Measurements from ENCODE around the gene BBX. TPM values are rescaled to one million over a fixed set of nuclear protein-coding genes. Genes with fewer than 3 reads are reported as not detected.
A peak's percentile ranks its signal among the peaks of the same experiment; 100 is the strongest.

Gene BBX
- total RNA-seq, 1 donor from 2014 or later: 83.4 TPM

DNA sequence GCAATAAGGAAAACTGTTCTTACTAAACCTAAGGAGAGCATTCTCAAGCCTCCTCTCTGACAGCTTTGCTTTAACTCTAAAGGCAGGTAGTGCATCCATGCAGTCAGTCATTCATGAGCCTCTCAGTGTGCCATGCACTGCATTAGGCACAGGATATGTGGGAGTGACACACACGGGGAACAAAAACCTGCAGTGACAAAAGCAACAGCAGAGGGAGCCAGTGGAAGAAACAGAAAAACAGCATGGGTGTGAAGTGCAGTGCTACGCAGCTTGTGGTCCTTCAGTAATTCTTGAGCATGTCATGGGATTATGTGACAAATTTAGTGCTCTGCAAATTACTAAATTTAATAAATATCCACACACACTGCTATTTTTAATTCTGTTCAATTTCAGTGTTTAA is 230.7 kb downstream of the BBX start:
- DNase-seq: peak; percentile 44

DNA sequence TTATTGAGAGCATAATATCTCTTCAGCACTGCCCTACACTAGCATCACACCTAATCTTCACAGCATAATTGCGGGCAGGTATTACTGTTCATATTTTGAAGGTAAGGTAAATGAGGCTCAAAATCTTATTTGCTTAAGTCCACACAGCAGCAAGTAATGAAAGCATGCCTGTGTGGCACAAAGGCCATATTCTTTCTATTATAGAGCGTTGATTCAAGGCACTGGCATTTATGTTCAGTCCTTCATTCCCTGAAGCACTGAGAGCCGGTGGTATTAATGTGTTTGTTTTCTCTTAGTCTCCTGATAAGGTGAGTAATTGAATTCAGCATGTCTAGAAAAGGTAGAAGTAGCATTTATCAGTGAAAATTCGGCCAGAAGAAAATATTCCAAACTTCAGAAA is 231.2 kb downstream of the BBX start:
- DNase-seq: no peak

DNA sequence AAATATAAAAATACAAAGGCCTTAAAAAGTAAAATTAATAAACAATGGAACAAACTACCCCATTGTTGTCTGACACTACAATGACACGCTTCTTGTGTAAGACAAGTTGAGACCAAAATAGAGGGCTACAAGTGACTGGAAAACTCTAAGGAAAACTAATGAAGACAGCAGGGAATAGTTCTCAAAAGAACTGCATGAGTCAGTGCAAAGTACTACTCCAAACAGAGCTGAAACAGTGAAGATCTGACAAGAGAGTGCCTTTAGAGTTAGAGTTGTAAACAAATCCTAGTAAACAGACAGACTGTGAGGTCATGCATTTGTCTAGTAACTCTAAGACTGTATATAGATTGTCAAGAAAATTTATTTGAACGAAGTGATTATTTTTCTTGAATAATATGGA is 233.9 kb downstream of the BBX start:
- DNase-seq: no peak

DNA sequence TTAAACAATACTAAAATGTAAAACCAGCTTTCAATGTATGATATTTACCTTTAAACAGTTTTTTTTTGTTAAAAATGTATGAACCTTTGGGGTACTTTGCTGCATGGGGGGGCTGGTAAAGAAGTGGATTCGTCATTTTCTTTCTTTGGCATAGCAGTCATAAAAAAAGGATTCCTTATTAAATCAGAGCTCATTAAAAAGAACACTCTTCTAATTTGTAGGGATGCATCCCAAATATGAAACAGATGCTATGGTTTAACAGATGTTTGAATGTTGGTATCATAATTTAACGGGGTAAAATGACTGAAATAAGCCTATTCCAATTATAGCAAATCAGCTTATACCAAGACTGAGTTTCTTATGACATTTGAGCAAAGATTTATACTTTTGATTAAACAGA is 234.4 kb downstream of the BBX start:
- DNase-seq: no peak

DNA sequence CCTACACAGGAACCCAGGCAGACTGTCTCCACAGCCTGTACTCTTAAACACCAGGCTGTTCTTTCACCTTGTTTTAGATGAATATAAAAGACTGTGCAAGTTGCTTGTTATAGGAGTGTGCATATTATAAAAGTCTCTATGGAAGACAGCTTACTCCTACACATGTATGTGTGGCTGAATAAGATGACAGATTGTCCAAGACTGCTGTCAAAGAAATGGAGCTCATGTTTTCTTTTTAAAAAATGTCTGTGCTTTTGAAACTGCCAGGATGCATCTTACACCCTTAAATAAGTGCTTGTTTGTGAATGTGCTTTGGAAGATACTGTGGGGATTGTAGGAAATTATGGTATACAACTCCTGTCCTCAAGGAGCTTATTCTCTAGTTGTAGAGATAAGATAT is 237.4 kb downstream of the BBX start:
- DNase-seq: no peak

DNA sequence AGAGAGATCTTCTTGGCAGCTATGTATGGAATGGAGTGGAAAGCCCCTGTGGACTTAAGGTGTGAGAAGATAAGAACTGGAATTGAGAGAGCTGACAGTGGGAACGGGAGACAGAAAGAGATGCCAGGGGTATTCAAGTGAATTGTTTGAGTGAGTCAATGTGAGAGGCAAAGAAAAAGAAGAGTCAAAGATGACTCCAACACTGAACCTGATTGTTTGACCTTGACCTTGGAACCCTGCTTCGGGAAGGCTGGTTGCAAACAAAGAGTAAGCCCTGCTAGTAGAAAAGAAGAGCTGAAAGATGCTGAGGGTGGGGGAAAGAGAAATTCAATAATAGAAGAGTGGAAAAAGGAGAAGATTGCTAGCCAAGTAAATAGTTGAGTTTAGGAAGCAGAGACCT is 238.6 kb downstream of the BBX start:
- DNase-seq: no peak

DNA sequence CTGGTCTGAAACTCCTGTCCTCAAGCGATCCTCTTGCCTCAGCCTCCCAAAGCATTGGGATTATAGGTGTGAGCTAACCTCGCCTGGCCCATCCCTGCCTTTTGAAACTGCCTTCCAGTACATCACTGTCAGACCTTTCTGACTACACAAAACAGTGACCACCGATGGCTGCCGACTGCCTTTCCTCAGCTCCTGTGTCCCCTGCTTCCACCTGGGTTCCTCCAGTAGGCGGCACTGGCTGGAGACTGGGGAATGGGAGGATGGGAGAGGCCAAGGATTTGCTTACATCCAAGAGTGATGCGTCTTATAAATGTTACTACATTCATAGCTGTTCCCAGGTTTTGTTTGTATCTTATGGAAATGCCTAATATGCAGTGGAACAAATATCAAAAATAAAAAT is 242.8 kb downstream of the BBX start:
- no peak for DNase-seq

DNA sequence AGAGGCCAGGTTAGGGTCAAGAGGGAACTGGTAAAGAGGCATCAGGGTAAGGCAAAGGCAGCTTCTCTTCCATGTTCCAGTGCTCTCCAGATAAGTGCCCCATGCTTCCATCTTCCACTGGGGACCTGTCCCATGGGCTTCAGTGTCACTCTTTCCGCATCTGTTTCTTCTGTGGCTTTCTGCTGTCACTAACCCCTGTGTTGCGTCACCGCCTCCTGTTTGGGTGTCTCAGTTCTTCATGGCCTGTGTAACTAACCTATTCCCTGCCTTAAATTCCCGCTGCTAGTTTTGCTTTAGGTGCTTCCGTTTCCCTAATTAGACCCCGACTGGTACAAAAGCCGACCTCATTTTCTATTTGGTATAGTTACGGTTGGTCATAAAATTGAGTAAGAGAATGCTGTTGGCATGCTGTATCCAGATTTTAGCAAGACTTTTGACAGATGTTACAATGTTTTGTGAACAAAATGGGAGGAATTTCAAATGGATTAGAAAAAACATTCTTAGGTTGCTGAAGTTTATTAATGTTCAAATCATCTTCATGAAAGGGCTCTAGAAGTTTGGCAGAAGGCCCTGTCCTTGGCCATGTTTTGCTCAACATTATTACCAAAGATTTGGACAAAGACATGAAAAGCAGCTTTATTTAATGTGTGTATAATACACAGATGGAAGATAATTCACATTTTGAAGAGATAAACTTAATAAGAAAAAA is 245.3 kb downstream of the BBX start:
- no peak for DNase-seq

DNA sequence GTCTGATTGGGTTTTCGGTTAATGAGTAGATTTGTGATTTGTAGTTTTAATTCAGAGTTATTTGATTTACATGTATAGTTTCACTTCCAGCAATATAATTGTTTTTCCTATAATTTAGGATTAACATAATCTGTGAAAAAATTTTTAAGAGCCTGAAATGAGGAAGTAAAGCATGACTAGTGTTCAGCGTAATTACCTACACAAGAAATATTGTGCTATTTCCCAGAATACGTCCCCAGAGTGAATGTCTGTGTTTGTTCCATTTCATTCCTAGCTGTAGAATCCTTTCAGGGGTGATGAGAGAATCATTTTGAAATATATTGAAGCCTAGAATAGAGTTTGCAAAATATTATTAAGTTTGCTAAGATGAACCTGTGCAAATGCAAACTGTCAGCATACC is 247.1 kb downstream of the BBX start:
- no peak for DNase-seq

DNA sequence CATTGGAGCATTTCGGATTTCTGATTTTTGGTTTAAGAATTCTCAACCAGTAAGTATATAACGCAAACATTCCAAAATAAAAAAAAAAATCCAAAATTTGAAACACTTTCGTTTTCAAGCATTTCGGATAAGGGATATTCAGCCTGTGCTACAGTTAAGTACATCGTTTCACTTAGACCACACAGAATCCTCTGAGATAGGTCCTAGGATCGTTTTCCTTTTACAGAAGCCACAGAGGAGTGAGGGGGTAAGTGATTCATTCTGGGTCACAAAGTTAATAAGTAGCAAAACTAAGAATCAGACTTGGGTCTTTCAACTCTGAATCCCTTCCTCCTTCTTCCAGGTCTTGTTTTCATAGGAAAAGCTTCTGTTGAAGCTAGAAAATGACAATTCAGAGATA is 249.3 kb downstream of the BBX start:
- DNase-seq: no peak

DNA sequence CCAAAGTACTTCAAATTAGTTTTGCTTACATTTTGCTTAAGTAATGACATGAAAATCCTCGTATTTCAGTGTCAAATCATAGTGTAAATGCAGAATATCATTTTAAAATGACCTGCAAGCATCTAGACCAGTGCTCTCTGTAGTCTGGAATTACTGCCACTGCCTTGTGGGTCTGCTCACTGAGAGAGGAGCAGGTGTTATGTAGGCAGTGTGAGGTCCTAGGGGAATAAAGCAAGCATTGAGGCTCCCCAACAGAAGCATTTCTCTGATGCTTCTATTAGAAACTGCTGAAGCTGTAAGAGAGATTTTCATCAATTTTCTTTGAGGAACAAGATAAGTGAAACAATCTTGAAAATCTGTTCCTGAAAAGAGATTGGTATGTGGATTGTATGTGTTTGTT is 253.2 kb downstream of the BBX start:
- no peak for DNase-seq

DNA sequence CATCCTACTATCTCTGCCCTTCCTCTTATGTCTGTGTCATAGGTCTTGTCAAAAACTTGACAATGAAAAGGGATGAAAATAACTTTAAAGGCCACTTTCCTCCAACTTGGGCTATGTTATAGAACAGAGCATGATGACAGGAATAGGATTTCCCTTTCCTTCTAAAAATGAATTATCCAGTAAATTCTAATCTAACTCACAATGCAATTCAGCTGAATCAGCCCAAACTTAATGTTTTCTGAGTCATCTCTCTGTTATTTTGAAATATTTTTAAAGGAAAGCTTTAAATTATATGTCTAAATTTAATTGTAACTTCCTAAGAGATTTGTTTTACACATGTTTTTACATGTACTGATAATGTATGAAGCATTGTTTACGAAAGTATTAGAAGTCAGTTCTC is 258.5 kb downstream of the BBX start:
- no peak for DNase-seq

DNA sequence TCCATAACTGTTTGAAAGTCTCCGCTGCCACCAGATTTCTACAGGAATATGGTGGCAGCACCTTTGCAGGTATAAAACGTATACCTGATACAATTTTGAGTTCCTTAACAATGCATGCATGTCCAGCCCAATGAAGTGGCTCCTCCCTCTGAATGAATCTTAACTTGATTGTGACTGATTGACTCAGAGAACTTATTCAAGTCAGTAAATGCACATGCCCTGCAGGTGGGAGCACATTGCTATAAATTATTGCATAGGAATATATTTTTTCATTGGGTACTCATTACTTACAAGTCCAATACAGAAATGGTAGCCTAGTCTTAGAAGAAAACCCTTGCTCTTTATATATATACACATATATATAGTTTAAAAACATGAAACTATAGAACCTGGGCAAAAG is 259.3 kb downstream of the BBX start:
- no peak for DNase-seq

DNA sequence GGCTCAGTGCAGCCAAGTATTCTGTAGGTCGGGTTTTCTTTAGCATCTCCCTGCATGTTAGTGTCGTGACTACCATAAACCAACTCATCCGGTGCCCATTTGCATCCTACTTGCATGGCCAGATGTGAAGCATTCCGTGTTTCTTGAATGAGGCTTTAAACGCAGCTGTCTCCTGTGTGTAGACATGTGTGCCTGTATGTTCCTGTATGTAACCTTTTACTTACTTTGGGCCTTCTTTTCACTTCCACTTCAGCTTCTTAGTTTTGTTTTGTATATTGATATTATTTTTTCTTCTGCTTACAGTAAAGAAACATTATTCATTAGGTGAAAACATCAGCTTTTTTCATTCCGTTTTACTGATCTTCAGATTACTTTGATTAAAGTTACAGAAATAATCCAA is 267.9 kb downstream of the BBX start:
- no peak for DNase-seq

DNA sequence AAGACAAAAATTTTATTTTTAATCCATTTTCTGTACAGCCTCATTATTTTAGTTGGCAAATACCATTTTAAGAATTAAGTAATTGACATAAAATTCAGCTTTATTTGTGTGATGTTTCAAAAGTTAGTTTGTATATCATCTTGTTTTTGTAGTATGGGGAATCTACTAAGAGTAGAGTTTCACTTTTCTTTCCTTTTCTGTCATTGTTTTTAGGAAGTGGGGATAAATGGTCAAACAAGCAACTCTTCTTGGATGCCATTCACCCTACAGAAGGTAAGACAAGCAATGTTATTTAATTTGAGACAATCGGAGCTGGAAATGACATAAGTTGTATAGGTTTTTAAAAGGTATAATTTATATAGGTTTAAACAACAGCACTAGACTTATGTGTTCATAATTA is 268.3 kb downstream of the BBX start:
- DNase-seq: no peak

DNA sequence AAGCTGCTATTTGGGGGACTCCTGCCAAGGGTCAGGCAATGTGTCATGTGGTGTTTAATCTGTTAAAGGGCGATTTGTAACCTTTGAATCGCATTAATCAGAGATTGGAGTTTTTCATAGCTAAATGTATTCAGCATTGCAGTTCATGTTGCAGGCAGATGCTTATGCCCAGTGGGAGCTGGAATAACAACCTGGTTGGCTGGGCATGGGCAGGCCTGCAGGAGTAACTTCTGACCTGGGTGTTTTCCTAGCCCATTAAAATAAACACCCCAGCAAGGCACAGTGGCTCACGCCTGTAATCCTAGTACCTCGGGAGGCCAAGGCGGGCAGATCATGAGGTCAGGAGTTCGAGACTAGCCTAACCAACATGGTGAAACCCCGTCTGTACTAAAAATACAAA is 268.7 kb downstream of the BBX start:
- DNase-seq: no peak

DNA sequence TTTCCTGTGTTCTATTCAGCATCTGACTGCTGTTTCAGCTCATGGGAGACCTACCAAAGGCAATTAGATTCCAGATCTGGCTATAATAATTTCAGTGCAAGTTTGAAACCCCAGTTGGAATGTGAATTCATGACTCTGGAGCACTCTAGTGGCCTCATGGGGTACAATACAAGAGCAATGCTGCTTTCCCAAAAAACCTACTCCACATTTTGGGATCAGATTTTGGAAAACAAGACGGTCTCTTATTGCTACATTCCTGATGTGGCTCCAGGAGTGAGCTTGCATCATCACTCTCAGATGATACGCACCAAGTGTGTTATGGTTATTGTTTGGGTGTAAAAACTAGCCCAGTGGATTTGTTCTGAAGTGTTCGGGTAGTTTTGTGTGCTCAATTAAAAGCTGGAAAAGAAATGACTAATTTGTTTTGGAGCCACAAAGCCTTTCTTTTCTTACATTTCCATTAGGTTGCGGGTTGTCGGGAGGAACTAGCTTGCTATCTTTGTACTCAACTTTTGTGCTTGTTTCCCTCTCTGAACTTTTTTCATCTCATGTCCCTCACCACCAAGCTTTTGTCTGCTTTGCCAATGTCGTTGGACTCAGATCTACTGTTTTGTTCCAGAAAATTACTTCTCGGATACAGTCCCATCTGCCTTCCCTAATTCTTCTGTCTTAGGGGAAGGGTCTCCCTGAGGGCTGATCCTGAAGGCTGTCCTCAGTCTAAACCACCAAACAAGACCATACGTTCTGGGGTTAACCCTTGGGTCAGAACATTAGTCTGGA is 272.1 kb downstream of the BBX start:
- no peak for DNase-seq

DNA sequence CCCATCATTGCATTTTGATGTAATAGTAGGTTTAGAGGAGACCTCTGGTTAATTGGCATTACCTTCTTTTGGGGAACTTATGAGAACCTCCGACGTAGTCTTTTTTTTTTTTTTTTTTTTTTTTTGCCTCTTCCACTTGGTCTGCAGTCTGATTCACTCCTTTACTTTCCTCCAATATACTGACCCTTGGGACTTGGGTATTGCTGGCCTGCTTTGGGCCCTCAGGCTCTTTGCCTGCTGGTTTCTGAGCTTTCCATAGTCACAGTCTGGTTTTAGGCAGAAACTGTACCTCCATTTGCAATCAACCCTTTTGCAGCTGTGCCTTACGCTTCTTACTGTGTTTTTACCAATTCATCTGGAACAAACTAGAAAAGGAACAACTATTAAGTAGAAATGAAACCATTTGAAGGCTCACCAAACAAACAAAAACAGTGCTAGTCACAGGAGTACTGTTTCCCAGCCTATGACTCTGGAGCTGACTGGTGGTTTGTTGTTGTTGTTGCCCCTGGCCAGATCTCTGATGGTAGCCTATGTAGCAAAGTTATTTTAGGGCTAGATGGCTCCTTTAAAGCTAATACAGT is 272.8 kb downstream of the BBX start:
- DNase-seq: no peak

DNA sequence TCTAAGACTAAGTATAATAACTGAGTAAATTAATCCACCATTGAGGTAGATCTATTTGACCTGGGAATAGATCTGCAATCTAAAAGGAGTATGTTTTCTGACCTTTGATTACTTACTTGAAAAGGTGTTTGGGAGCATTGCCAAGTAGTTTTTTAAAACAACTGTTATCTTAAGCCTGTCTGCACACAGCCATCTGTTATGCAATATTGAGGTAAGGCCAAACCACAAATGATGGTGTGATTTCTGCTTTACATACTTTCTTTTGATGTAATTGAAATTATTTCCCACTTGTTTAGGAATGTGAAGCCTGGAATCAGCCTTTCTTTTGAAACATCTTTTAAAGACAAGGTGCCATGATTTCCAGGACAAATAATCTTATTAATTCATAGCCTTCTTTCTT is 274.0 kb downstream of the BBX start:
- no peak for DNase-seq

DNA sequence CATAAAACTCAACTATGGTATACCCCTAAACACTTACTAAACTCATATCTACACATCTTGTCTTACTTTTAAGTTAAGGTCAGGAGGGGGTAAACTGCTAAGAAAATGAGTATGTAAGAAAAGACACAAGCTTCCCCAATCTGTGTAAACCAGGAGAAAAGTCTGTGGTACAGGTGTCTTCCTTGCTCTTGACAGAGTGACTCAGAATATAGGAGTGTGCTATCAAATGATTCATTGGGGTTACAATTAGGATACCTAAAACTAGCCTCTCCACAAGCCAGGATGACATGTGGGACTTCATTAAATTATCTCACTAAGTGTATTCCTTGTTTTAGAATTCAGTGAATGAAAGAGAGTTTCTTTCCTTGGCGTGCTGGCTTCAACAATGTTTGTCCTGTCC is 274.8 kb downstream of the BBX start:
- DNase-seq: no peak

DNA sequence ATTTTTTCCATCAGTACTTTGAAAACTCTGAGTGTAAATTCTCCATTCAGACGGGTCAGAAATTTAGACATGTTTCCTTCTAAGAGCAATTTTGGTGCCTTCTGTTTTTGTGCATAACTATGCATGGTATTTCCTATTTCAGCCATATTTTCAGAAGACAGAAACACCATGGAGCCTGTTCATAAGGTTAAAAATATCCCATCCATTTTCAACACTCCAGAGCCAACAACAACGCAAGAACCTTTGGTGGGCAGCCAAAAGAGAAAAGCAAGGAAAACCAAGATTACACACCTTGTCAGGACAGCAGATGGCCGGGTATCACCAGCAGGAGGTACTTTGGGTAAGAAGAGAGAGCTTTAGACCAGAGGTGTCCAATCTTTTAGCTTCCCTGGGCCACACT is 275.6 kb downstream of the BBX start:
- DNase-seq: no peak

DNA sequence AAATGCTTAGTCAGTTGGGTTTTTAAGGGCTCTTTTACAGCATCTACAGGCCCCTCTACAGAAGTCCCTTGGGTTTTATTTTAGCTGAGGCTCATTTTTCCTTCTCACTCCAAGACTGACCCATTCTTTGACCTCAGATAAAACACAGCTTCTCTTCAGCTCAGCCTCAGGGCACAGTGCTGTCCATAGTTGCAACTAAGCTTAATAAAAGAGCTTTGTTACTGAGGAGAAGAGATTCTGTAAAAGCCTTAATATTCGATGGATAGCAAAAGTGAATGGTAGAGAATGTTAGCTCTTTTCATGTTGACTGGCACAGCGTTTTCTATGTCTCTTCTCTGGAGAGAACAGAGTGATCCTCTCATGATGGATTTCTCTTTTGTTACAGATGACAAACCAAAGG is 277.9 kb downstream of the BBX start:
- DNase-seq: no peak

DNA sequence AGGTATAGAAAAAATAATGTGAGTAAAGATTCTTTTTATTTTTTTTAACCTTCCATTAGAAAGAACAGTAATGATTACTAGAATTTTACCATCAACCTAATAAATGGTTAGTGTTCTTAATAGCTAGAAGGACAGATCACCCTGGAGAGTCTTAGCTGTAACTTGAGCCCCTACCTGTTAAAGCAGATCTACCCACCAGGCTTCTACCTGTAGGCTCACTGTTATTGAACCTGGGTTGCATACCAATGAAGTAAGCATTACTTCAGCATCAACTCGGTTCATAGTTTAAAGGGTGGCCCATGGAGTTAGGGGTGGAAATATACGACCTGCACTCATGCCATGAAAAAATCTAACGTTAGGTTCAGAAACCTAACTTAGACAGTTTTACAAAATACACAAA is 280.4 kb downstream of the BBX start:
- DNase-seq: no peak

DNA sequence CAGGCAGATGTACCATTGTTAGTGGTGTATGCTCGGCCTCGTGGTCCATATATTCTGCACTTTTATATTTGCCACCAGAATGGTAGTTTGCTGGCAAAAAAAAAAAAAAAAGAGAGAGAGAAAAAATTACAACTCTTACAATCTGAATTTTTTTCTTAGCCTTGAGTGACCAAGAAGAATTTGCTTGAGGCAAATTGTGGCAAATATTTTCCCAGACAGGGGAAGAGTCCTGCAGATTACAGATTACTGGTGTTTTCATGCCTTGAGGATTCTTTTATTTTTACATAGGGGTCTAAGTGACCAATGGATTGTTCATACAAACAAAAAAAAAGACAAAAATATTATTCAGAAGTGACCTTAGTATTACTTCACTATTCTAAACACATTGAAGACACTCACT is 283.3 kb downstream of the BBX start:
- no peak for DNase-seq
